ENCODE data around the gene UGT1A6. TPM values are rescaled to one million over a fixed set of nuclear protein-coding genes. Genes with fewer than 3 reads are reported as not detected.

Gene UGT1A6
- total and polyA plus RNA-seq, 2 donors (not counting 3 experiments of a cell fraction or from before 2014, with no cell fraction given), result not detected

DNA sequence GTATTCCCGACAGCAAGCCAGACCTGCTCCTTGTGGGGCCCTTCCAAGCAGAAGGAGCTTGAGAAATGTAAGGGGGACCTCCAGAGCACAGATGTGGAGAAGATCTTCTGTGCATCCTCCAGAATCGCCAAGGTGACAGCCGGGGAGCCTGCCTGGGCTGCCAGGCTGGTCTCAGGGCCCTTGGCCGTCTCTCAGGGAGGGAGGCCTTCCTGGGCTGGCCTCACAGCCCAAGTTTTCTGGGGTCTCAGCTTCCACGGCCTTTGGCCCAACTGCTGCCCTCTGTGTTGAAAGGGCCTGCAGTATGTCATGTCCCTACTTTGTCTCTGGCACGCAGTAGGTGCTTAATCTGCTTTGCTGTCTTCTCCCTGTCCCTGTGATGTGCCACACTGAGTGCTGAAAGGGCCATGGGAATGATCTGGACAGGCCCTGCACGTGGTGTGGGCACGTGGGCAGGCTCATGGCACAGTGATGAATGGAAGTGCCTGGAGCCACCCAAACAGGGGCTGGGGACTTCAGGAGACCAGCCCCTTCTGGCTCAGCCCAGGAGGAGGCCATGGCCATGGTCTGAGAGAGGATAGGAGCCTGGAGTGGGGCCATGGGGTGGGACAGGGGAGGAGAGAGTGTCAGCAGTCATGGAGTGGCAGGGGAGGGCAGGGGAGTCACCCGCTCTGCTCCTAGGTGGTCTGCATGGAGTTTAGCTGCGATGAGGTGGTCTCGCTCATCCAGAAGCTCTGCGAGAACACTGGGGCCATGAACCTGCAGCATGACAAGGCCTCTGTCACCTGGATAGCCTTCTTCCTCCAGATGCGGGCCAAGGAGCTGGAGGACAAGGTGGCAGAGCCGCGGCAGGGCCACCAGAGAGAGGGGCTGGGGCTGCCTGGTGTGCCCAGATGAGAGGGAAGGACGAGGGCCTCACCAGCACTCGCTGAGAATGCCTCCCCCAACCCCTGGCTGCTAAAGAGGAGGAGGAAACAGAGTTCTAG is 126.2 kb downstream of the UGT1A6 start:
- Histone ChIP-seq H3K4me3 (replicated peaks in 1 of 3; ENCODE audit: insufficient read depth in 1 of 3, low read depth in 1 of 3, low read length in 3 of 3) (no peak overlapping the region), H2AFZ (ENCODE audit: low read depth, low read length) (no peak overlapping the region), H3K4me1 (ENCODE audit: control insufficient read depth, extremely low read depth, insufficient read depth, low read length) (no peaks in the 10 kb centered on the region), H3K79me2 (ENCODE audit: control insufficient read depth, insufficient read depth, low read length) (no peaks in the 10 kb centered on the region), H4K20me1 (replicated peaks; ENCODE audit: control insufficient read depth, extremely low read depth, insufficient read depth, low read length) (no peaks in the 10 kb centered on the region), H3K27me3 (ENCODE audit: control insufficient read depth in 2 of 2, insufficient read depth in 2 of 2, low read length in 2 of 2) (no peaks in the 10 kb centered on the region), H3K9me3 (replicated peaks; ENCODE audit: control insufficient read depth, insufficient read depth, low read length) (no peaks in the 10 kb centered on the region), H3K9ac (replicated peaks; ENCODE audit: extremely low read depth, insufficient read depth, low read length) (no peak overlapping the region), H3K9me1 (replicated peaks; ENCODE audit: control insufficient read depth, extremely low read depth, insufficient read depth, low read length) (no peaks in the 10 kb centered on the region), H3K4me2 (ENCODE audit: insufficient read depth, low read length) (no peak overlapping the region), H3K36me3 (ENCODE audit: control insufficient read depth in 2 of 2, extremely low read depth in 1 of 2, insufficient read depth in 2 of 2, low read length in 2 of 2) (no peaks in the 10 kb centered on the region), H3K27ac (ENCODE audit: insufficient read depth, low read depth, low read length) (no peak overlapping the region)
- TF ChIP-seq MYC (IDR thresholded peaks at IDR 0.05; ENCODE audit: low read depth, low read length), result no peak
- TF ChIP-seq POLR2AphosphoS5 (IDR thresholded peaks at IDR 0.05; ENCODE audit: insufficient read depth, low read depth, low read length), result no peak
- ChIA-PET POLR2A (no interaction called here), CTCF (no interaction called here)
- no TSS peak for BruUV-seq (replicated peaks)
- DNase-seq (ENCODE audit: low read depth, low spot score) (no peak), FAIRE-seq (no peak)
- intact Hi-C loops (cut with micrococcal nuclease), result no loop called here
- dilution Hi-C loops (cut with MboI; ENCODE audit: extremely low pct_ligation_motif_present, low sequenced_read_pairs), result no loop called here

DNA sequence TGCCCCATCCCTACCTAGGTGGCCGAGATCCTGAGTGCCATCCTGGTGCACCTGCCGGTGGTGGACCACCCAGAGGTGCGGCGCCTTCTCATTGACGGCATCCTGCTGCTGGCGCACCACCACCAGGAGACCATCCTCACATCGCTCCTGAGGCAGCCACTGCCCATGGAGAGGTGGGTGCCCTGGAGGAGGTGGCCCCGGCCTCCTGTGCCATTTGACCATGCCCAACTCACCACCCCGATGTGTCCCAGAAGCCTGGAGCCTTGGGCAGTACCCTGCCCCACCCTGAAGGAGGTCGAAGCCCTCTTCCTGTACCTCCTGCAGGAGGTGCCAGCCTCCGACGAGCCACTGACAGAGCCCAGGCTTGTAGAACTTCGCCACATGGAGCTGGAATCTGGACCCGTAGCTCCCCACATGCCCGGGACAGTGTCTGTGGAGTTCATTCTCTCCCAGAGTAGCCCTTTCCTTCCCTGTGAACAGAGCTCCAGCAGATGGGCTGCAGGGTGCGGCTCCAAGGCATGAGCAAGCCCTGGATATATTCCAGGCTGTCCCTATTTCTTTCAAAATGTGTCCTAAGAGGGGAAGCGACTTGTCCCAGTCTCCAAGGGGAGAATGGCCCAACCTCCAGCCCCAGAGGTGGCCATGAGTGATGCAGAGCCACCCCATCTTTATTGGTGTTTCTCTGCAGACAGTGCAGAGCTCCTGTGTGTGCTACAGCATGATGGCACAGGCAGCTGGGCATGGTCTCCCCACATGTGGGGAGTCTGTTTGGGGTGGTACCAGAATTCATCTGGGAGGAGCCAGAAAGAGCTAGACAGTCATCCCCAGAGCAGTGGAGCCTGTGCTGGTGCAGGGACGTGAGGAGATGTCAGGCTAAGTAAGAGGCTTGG is 127.4 kb downstream of the UGT1A6 start:
- no peak overlapping the region for H3K27ac ChIP-seq (ENCODE audit: insufficient read depth, low read depth, low read length)
- CTCF ChIA-PET, result no interaction called here
- no peaks in the 10 kb centered on the region for H3K36me3 ChIP-seq (ENCODE audit: control insufficient read depth in 2 of 2, extremely low read depth in 1 of 2, insufficient read depth in 2 of 2, low read length in 2 of 2)
- H3K27me3 ChIP-seq (ENCODE audit: control insufficient read depth in 2 of 2, insufficient read depth in 2 of 2, low read length in 2 of 2), result no peaks in the 10 kb centered on the region
- H3K79me2 ChIP-seq (ENCODE audit: control insufficient read depth, insufficient read depth, low read length), result no peaks in the 10 kb centered on the region
- H3K4me3 ChIP-seq (replicated peaks in 1 of 3; ENCODE audit: insufficient read depth in 1 of 3, low read depth in 1 of 3, low read length in 3 of 3), result no peak overlapping the region
- intact Hi-C loops (cut with micrococcal nuclease) (no loop called here), dilution Hi-C loops (cut with MboI; ENCODE audit: extremely low pct_ligation_motif_present, low sequenced_read_pairs) (no loop called here)
- POLR2A ChIA-PET, result no interaction called here
- no peaks in the 10 kb centered on the region for H3K9me1 ChIP-seq (replicated peaks; ENCODE audit: control insufficient read depth, extremely low read depth, insufficient read depth, low read length)
- H4K20me1 ChIP-seq (replicated peaks; ENCODE audit: control insufficient read depth, extremely low read depth, insufficient read depth, low read length), result no peaks in the 10 kb centered on the region
- no peak overlapping the region for H3K9ac ChIP-seq (replicated peaks; ENCODE audit: extremely low read depth, insufficient read depth, low read length)
- no peak overlapping the region for H2AFZ ChIP-seq (ENCODE audit: low read depth, low read length)
- no peaks in the 10 kb centered on the region for H3K9me3 ChIP-seq (replicated peaks; ENCODE audit: control insufficient read depth, insufficient read depth, low read length)
- H3K4me1 ChIP-seq (ENCODE audit: control insufficient read depth, extremely low read depth, insufficient read depth, low read length), result no peaks in the 10 kb centered on the region
- H3K4me2 ChIP-seq (ENCODE audit: insufficient read depth, low read length), result no peak overlapping the region
- BruUV-seq (replicated peaks), result no TSS peak
- FAIRE-seq (no peak), DNase-seq (ENCODE audit: low read depth, low spot score) (no peak)
- no peak for TF ChIP-seq FOS (IDR thresholded peaks at IDR 0.05; ENCODE audit: borderline replicate concordance, insufficient read depth, low read length)
- TF ChIP-seq CTCF (IDR thresholded peaks at IDR 0.05; ENCODE audit: extremely low read depth in 1 of 2, insufficient read depth in 1 of 2, low read depth in 1 of 2, low read length in 2 of 2), result no peak
- TF ChIP-seq POLR2AphosphoS5 (IDR thresholded peaks at IDR 0.05; ENCODE audit: insufficient read depth, low read depth, low read length), result no peak
- TF ChIP-seq EZH2 (IDR thresholded peaks at IDR 0.05; ENCODE audit: borderline replicate concordance, low read depth, low read length, severe bottlenecking), result no peak
- TF ChIP-seq, protein P1, sequence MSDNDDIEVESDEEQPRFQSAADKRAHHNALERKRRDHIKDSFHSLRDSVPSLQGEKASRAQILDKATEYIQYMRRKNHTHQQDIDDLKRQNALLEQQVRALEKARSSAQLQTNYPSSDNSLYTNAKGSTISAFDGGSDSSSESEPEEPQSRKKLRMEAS (IDR thresholded peaks at IDR 0.05; ENCODE audit: insufficient read depth, insufficient read length), result no peak
- no peak for TF ChIP-seq POLR2A (IDR thresholded peaks at IDR 0.05; ENCODE audit: low read depth, low read length)
- no peak for TF ChIP-seq JUN (IDR thresholded peaks at IDR 0.05; ENCODE audit: borderline replicate concordance, insufficient read depth, insufficient read length, low read depth)
- TF ChIP-seq MYC (IDR thresholded peaks at IDR 0.05; ENCODE audit: low read depth, low read length), result no peak
- TF ChIP-seq GATA2 (IDR thresholded peaks at IDR 0.05; ENCODE audit: insufficient read depth, insufficient read length, low read depth, low read length), result no peak
